GM19099 (cell line): ENCODE results near the gene SKAP1.

ENCODE experiments used
- POLR2A ChIP-seq: IDR thresholded peaks from 3 replicates; pipeline ENCODE4 v1.6.1; 2011; ENCODE audit warnings: low read depth; ENCODE audit not compliant: insufficient read length; ENCODE audit errors: extremely low read depth

SKAP1 gene

DNA sequence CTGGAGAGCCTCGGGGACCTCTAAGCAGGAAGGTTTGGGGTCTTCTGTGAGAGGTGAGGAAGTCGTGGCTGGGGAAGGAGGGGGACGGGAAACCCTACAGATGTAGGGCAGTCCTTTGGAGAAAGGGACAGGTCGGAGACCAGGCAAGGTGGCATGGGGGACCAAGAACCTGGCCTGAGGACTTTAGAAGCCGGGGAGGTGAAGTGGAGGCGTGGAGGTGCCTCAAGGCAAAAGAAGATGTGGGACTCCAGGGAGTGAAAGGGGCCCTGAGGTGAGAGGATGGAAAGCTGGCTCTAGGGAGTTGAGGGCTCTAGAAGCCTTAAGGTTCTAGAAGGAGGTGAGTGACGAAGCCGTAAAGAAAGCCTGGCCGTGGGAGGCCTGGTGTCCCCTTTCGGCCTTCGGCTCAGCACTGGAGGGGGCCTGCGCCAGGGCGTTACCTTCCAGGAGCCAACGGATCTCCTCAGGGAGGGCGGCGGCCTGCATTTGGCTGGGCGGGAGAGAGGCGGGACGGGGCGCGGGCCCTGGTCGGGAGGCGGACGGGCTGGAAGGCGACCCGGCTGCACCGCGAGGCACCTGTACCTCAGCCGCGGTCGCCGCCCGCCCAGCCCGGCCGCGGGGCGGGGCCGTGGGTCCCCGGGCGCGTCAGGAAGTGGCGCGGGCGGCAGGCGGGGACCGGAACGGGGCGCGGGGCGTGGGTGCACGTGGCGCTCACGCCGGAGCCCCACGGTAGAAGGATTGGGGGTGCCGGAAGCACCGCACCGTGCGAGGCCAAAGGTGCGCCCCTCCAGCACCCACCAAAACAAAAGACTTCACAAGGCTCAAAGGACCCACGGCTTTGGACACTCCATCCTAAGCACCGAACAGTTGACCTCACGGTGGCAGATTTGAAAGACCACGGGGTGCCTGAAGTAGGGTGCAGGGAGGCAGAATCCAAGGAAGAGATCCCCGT, at the start of gene SKAP1:
TSS of gene SKAP1 (minus strand) at position 577 of the 949 bp plus-strand sequence.
- peak; percentile 76 for TF ChIP-seq POLR2A

GRCh38 chr17:48479014-48479402, 49.0 kb upstream of the SKAP1 start:
- TF ChIP-seq POLR2A = no peak

- peak; percentile 36 for TF ChIP-seq POLR2A
Measured at GRCh38 chr17:48478224-48479013, 48.4 kb upstream of the SKAP1 start.

DNA sequence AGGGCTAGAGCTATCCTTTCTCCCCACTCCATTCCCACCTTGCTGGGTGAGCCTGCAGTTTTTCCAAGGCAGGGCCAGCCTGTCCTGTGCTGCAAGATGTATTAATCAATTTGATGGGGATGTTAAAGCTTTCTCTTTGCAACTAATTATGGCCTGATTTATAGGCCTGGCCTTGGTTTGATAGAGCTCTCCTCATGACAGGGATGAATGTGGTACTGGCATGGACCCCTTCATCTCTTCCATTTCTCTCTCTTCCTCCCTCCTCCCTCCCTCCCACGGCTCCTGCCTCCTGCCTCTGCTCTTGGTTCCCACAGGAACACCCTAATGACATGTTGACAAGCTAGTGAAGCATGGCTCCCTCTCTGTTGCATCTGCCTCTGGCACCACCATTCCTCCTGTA, 47.2 kb upstream of the SKAP1 start:
- TF ChIP-seq POLR2A = no peak

GRCh38 chr17:48472411-48473281, 42.6 kb upstream of the SKAP1 start:
- no peak for TF ChIP-seq POLR2A

DNA sequence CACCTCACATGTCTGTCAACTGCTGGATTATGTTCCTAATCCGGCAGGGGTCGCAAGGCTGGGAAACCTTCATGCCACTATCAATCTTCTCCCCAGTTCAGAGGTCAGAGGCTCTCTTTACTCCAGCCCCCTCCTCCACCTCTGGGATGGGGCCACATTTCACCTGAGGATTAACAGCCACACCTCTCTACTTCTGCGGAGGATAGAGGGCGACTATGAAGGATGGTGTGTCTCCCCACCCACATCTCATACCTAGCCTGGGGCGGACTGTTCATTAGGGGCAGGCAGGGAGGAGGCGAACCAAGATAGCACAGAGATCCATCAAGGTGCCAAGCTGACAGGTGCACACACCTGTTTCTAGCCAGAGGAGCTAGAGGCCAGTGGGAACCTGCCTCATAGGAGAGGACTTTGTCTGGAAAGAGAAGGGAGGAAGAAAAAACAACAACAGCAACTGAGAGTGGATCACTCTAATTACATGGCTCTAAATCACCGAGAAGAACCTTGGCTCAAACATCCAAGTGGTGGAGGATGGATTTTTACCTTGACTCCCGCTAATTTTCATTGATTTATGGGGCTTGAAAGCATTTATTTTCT, 41.9 kb upstream of the SKAP1 start:
- TF ChIP-seq POLR2A = no peak

DNA sequence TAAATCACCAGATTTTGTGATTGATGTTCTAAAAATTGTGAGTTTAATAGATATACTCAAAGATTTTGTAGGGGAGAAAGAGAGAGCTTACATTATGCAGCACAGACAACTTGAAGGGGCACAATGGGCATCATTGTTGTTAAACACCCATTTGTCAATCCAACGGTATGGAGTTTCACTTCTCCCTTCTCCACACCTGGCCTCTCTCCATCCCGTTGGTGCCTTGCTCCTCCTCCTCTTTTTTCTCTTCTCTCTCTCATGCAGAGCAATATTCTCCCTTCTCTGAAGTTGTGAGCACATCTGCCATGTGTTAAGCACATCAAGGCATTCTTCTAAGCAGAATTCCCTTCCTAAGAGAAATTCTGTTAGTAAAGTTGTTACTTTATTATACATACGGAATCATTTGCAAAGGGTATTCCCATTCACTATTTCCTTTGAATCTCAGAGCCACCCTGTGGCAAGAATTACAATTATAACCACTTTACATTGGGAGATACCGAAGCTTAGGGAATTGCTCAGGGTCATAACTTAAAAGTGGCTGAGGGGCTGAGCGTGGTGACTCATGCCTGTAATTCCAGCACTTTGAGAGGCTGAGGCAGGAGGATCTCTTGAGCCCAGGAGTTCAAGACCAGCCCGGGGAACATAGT, 40.5 kb upstream of the SKAP1 start:
- no peak for TF ChIP-seq POLR2A

- TF ChIP-seq POLR2A = no peak
Measured at GRCh38 chr17:48469227-48469626, 39.2 kb upstream of the SKAP1 start.

GRCh38 chr17:48468299-48468698, 38.3 kb upstream of the SKAP1 start:
- no peak for TF ChIP-seq POLR2A

DNA sequence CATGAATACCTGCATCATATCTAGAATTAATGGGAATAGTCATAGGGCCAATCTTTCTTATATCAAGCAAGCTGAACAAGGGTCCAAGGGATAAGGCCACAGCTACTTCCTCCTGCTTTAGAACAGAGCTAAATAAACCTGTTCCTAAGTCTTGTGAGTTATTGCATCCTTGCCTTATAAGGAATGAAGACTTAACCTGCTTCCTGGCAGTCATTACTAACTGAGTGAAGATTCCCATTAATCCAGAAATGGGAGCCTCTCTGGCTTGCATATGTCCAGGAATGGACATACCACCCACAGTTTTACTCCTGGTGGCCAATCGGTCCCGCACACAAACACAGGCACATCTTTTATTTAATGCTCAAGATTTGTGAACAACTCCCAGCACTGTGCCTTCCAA, 35.9 kb upstream of the SKAP1 start:
- TF ChIP-seq POLR2A = no peak

GRCh38 chr17:48463526-48463925, 33.5 kb upstream of the SKAP1 start:
- no peak for TF ChIP-seq POLR2A

- no peak for TF ChIP-seq POLR2A
Measured at GRCh38 chr17:48462946-48463345, 32.9 kb upstream of the SKAP1 start.

- no peak for TF ChIP-seq POLR2A
Measured at GRCh38 chr17:48460052-48460451, 30.0 kb upstream of the SKAP1 start.
